ENCODE data around the gene DIDO1. TPM values are rescaled to one million over a fixed set of nuclear protein-coding genes. Genes with fewer than 3 reads are reported as not detected.
A peak's percentile ranks its signal among the peaks of the same experiment; 100 is the strongest.

DIDO1 gene
- total RNA-seq, 2 experiments from 2014 or later, result 100 to 104 TPM

DNA sequence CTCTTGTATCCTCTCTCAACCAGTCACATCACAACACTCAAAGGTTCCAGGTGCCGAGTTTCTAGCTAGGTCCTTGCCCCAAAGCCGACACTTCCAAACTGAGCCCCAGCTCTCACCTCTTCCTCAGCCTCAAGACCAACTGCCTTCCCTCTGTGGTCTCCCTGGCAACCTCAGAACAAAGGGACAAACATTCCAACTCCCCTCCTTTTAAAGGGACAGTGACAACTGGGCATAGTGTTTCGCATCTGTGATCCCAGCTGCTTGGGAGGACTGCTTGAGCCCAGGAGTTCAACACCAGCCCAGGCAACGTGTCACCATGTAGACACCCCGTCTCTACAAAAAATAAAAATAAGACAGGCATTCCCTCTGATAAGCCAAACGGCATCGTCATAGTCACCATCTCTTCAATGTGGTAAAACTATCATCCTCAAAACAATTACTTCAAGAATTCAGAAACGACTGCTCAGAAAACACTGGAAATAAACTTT is 11.3 kb downstream of the DIDO1 start:
- DNase-seq (no peak), ATAC-seq (ENCODE audit: low read depth) (no peak)
- POLR2A ChIA-PET, result interaction anchor here (2.3 to 10.0 kb wide), 3 partner anchors 12 to 39 kb away, joined by 8 to 85 read pairs (median 55); partner anchors contain the start of genes DIDO1 and GID8
- Mint-ChIP-seq H3K9me3 (no peaks in the 10 kb centered on the region), H3K4me3 (peak overlapping the region; percentile 80), H3K36me3 (peaks cover 24% of the 10 kb centered on the region), H3K4me1 (peaks cover 55% of the 10 kb centered on the region), H3K27me3 (no peaks in the 10 kb centered on the region), H3K27ac (peak overlapping the region; percentile 78)

DNA sequence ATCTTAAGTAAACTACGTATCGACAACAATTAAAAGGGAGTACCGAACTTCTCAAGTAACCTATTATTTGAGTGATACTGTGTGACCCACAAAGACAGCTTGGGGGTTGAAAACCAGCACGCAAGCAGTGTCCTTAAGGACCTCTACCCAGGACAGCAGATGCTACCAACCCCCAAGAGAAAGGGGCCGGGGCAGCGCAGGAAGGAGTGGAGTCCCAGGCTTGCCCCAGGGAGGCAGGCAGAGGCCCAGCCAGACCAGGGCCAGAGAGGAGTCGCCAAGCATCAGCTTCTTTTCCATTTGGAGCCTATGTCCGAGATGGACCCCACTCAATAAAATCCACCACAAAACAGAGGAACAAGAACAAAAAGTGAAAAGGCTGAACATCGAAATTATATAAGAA is 11.9 kb downstream of the DIDO1 start:
- POLR2A ChIA-PET, result interaction anchor here (2.3 to 10.0 kb wide), 3 partner anchors 12 to 40 kb away, joined by 8 to 85 read pairs (median 55); partner anchors contain the start of genes DIDO1 and GID8
- H3K27ac Mint-ChIP-seq, result no peak overlapping the region
- peak overlapping the region; percentile 25 for H3K4me3 Mint-ChIP-seq
- no peaks in the 10 kb centered on the region for H3K27me3 Mint-ChIP-seq
- H3K4me1 Mint-ChIP-seq, result peaks cover 52% of the 10 kb centered on the region
- ATAC-seq (ENCODE audit: low read depth) (no peak), DNase-seq (no peak)
- H3K36me3 Mint-ChIP-seq, result peaks cover 28% of the 10 kb centered on the region
- no peaks in the 10 kb centered on the region for H3K9me3 Mint-ChIP-seq

DNA sequence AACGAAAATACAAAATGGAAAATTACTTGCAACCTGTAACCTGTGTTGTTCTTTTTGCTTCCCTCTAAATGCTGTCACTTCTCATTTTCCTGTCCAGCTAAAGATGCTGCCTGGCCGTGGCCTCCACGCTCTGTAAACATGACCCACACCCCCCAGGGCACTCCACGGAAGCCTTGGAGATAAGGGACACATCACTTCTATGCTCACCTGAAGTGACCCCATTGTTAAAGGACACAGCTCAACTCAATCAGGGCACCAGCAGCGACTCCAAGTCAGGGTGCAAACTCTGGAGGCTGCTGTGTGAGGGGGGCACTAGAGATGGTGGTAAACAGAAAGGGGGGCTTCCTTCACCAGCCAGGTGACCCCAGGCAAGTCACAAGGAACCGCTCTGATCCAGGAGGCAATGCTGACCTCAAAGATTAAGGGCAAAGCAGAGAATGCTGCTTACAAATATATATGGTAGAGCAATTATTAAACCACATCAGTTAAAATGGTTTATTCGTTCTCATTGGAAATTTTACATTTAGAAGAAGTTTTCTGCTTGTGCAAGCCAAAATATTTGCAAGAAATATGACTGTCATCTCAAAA is 13.2 kb downstream of the DIDO1 start:
- DNase-seq (no peak), ATAC-seq (ENCODE audit: low read depth) (no peak)
- Mint-ChIP-seq H3K27me3 (no peaks in the 10 kb centered on the region), H3K36me3 (peaks cover 30% of the 10 kb centered on the region), H3K9me3 (no peaks in the 10 kb centered on the region), H3K4me3 (no peak overlapping the region), H3K27ac (no peak overlapping the region), H3K4me1 (peaks cover 40% of the 10 kb centered on the region)
- POLR2A ChIA-PET, result interaction anchor here (1.4 to 10.0 kb wide), 5 partner anchors 10 to 41 kb away, joined by 4 to 85 read pairs (median 8); partner anchors contain the start of genes DIDO1 and GID8

DNA sequence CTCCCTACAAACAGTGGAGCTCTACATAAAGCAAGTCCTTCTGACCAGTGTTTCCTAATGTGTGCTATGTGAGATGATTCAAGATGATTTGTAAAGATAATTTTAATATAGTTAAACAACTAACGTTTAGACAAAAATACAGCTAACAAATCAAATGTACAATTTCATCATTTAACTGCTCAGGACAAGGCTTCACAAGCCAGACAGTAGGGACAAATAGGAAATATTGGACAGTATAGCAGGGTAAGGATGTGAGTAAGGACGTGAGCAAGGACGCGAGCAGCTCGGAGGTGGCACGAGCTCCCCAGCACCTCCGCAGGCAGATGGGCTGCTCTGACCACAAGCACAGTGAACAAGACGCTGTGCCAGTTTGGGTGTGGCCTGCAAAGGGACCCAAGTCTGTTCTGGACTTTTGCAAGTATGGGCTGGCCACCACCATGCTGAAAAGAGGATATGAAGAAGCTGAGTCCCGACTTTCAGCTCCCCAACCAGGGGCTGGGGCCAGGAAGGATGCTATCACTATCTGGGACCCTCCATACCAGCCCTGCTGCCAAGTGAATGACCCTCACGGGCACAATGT is 14.5 kb downstream of the DIDO1 start:
- H3K36me3 Mint-ChIP-seq, result peaks cover 33% of the 10 kb centered on the region
- POLR2A ChIA-PET, result interaction anchor here (0.6 to 8.4 kb wide), 5 partner anchors 9 to 50 kb away, joined by 3 to 55 read pairs (median 5); partner anchors contain the start of genes DIDO1 and GID8
- no peaks in the 10 kb centered on the region for H3K27me3 Mint-ChIP-seq
- ATAC-seq (ENCODE audit: low read depth) (no peak), DNase-seq (no peak)
- H3K9me3 Mint-ChIP-seq, result no peaks in the 10 kb centered on the region
- H3K4me3 Mint-ChIP-seq, result no peak overlapping the region
- peaks cover 36% of the 10 kb centered on the region for H3K4me1 Mint-ChIP-seq
- H3K27ac Mint-ChIP-seq, result no peak overlapping the region

DNA sequence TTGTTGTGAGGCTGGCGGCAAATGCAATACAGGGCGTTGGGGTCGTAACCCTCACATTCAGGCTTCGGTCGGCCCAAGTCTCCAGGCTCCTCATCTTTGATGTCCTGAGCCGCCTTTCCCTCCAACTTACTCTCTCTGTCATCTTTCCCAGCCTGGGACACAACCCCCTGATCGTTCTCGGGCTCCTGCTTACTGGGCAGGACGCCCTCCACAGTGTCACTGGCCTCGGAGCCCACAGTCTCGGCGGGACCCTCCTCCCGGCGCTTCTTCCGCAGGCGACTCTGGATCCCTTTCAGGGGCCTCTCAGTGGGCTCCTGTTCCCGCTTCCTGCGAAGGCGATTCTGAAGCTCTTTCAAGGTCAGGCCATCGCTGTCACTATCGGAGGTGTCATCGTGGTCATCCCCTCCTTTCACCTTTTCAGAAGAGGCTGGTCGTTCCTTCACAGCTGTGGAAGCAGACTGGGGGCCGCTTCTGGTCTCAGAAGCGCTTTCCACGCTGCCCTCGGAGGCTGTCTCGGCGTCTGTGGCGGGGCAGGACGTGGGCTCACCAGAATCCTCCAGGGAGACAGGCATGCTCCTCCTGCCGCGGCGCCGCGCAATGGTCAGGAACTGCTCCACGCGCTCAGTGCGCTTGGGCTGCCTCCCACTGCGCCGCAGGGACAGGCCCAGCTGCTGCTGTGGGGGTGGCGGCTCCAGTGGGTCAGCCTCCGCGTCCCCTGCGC is 15.4 kb downstream of the DIDO1 start:
- DNase-seq (no peak), ATAC-seq (ENCODE audit: low read depth) (no peak)
- H3K36me3 Mint-ChIP-seq, result peaks cover 38% of the 10 kb centered on the region
- H3K4me1 Mint-ChIP-seq, result peaks cover 31% of the 10 kb centered on the region
- POLR2A ChIA-PET, result interaction anchor here (1.3 kb wide), 1 partner anchor 27 kb away, joined by 3 read pairs; the partner anchor contains the start of gene GID8
- H3K27ac Mint-ChIP-seq, result no peak overlapping the region
- no peaks in the 10 kb centered on the region for H3K9me3 Mint-ChIP-seq
- H3K27me3 Mint-ChIP-seq, result no peaks in the 10 kb centered on the region
- H3K4me3 Mint-ChIP-seq, result no peak overlapping the region

DNA sequence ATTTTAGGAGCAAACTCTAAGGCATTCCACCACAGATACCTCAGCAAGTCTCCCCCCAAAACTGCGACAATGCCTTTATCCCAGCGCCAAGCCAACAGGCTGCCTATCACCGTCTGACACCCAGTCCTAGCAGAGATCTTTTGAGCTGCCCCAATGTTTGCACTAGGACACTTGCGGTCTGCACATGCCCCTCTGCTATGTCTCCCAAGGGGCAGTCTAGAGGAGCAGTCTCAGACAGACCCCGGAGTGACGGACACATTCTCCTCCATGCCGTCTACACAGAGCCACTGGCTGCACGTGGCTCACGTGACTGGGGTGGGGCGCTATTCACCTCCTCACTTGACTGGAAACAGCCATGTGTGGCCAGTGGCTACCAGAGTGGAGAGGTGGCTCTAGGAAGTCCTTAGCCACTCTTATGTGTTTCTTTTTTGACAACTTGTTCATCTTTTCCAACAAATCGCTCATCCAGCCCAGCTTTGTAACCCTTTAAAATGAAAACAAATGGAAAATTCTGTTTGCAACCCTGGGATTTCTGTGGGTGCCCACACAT is 16.0 kb downstream of the DIDO1 start:
- Mint-ChIP-seq H3K27me3 (no peaks in the 10 kb centered on the region), H3K36me3 (peaks cover 43% of the 10 kb centered on the region), H3K4me1 (peaks cover 29% of the 10 kb centered on the region), H3K4me3 (no peak overlapping the region), H3K27ac (no peak overlapping the region), H3K9me3 (no peaks in the 10 kb centered on the region)
- ATAC-seq (ENCODE audit: low read depth), result no peak
- DNase-seq, result no peak
- POLR2A ChIA-PET, result no interaction called here

DNA sequence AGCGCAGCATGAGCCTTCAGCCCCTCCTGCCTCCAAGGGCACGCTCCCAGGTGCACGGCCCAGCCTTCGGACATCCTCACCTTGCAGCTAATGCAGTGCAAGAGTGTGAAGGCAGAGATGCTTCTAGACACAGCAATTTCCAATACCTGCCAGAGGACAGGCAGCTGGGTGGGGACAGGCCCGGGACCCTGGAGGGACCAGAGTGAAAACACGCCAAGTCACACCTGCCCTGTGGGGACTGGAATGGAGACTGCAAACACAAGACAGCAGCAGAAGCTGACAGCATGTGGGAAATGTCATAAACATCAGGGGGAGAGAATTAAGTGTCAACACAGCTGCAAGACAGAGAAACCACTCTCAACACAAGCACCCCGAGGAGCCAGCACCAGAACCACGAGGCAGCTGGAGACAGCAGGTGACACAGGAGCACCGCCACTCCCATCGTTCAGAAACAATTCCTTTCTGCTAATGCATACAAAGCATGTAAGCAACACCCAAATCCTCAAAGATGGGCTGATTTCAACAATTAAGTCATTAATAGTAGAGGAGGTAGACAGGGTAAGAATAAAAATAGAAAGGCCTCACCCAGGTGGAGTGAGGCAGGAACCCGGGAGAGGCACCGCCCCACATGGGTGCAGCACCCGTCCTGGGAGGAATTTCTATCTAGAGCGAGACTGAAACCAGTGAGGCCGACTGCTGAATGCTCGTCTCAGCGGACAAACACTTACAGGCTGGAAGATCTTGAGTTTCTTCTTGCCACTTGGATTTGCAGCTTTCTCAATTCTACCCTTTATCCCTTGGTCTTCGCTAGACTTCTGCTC is 17.1 kb downstream of the DIDO1 start:
- POLR2A ChIA-PET, result interaction anchor here (2.5 kb wide), 1 partner anchor 17 kb away, joined by 17 read pairs; the partner anchor contains the start of gene DIDO1
- Mint-ChIP-seq H3K27ac (no peak overlapping the region), H3K36me3 (peaks cover 46% of the 10 kb centered on the region), H3K4me1 (peaks cover 25% of the 10 kb centered on the region), H3K27me3 (no peaks in the 10 kb centered on the region), H3K4me3 (no peak overlapping the region), H3K9me3 (no peaks in the 10 kb centered on the region)
- DNase-seq, result no peak
- ATAC-seq (ENCODE audit: low read depth), result no peak

DNA sequence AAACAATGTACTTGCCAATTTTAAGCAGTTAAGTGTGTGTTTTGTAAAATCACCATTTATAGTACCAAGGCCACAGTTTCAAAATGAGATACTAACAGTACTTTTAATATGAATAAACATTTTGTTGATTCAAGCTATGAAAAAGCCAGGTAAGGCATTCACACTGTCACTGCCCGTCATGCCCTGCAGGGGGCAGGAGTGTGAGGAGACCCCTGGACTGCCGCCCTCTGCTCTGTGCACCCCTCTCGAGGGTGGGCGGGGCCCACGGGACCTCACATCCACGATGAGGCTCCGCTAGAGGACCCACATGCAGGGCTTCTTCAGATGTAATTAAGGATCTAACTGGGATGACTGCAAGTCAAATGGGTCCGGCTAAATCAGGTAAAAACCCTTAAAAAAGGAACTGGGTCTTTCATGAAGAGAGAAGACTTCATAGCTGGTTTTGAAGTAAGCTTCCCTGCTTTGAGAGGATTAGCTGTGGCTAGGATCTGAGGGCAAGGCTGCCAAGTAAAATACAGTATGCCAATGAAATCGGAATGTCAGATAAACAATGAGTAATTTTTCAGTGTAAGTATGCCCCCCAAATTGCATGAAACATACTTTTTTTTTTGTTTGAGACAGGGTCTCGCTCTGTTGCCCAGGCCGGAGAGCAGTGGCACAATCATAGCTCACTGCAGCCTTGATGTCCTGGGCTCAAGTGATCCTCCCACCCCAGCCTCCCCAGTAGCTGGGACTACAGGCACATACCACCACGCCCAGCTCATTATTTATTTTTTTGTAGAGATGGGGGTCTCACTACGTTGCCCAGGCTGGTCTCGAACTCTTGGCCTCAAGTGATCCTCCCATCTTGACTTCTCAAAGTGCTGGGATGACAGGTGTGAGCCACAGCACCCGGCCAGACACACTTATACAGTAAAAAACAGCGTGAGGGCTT is 18.7 kb downstream of the DIDO1 start:
- POLR2A ChIA-PET, result interaction anchor here (0.6 to 2.5 kb wide), 5 partner anchors 11 to 69 kb away, joined by 3 to 17 read pairs (median 5); partner anchors contain the start of gene DIDO1
- no peak for DNase-seq
- peaks cover 43% of the 10 kb centered on the region for H3K36me3 Mint-ChIP-seq

DNA sequence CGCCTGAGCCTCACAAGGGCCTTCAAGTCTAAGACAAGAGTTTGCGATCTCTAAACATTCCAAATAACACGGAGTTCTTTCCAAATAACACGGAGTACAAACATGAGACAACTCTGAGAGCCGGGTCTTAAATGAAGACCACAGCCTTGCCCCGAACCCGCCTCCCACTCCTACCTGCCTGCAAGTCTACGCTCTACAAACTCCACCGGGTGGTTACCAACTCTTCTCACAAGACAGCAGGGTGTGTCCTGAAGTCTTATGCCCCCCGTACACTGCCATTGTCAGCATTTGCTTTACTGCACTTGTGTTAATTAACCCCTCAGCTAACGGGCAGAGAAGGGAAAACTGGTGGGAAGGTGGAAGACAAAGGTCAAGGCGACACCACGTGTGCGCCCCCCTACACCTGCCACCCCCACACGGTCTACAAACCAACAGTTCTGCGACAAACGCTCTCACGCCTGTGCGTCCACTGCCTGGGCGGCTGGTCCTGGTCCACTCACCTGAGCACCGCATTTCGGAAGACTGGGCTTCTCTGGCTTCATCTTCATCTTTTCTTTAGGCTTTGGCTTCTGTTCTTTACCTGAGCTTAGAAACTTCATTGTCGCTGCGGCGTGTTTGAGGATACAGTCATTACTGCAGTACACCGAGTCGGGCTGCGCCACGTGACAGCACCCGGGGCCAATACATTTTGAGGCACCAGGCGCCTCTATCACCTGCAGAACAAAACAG is 19.5 kb downstream of the DIDO1 start:
- POLR2A ChIA-PET, result interaction anchor here (0.6 to 2.5 kb wide), 4 partner anchors 12 to 70 kb away, joined by 3 to 17 read pairs (median 8); partner anchors contain the start of gene DIDO1
- peaks cover 24% of the 10 kb centered on the region for H3K4me1 Mint-ChIP-seq
- no peak for ATAC-seq (ENCODE audit: low read depth)
- no peaks in the 10 kb centered on the region for H3K9me3 Mint-ChIP-seq
- DNase-seq, result no peak
- no peak overlapping the region for H3K27ac Mint-ChIP-seq
- peaks cover 43% of the 10 kb centered on the region for H3K36me3 Mint-ChIP-seq
- no peak overlapping the region for H3K4me3 Mint-ChIP-seq
- H3K27me3 Mint-ChIP-seq, result no peaks in the 10 kb centered on the region

More for the DNA sequence above, 18.7 kb downstream of the DIDO1 start:
- peaks cover 22% of the 10 kb centered on the region for H3K4me1 Mint-ChIP-seq
- peak; percentile 53 for ATAC-seq (ENCODE audit: low read depth)
- H3K4me3 Mint-ChIP-seq, result no peak overlapping the region
- no peaks in the 10 kb centered on the region for H3K27me3 Mint-ChIP-seq
- peak overlapping the region; percentile 42 for H3K27ac Mint-ChIP-seq
- H3K9me3 Mint-ChIP-seq, result no peaks in the 10 kb centered on the region

DNA sequence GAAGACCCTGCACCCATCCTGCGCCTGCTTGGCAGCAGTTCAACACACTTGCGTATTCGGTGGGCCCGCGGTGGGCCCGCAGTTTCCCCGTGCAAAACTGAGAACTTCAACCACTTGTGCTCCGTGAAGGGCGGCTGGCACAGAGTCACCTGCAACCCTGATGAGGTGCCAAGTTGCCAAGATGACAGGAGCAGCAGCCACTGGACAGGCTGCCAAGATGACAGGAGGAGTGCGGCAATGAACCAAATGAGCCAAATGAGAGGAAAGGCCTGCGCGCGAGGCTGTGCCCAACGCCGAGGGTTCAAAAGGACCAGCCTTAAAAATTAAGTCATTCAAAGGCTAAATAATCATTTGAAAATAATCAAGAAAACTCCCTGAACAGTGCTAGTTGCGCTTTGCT is 20.1 kb downstream of the DIDO1 start:
- Mint-ChIP-seq H3K36me3 (peaks cover 40% of the 10 kb centered on the region), H3K27ac (no peak overlapping the region), H3K4me1 (peaks cover 28% of the 10 kb centered on the region), H3K4me3 (no peak overlapping the region), H3K27me3 (no peaks in the 10 kb centered on the region), H3K9me3 (no peaks in the 10 kb centered on the region)
- POLR2A ChIA-PET, result no interaction called here
- no peak for ATAC-seq (ENCODE audit: low read depth)
- DNase-seq, result no peak

DNA sequence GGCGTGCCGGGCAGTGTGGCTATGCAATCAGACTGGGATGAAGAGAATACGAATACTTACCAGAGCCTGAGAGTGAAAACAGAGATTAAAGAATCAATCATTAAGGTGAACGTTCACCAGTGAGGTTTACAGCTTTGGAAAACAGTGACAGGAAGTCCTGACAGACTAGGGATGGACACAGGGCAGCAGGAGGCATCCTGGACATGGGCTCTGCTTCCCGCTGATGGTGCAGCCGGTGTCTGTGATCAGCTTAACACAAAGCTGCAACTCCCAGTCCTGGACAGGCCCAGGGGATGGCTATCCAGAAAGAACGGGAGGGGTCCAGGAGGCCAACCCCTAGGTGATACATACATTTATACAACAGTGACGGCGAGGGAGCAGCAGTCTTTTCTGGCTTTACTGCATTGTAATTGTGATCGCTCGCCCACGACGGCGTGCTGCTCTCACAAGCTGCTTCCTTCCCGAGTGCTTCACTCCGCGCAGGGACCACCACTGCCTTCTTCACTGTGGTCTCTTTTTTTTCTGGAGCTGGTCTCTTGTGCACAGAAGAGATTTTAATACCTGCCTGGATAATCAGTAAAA is 20.7 kb downstream of the DIDO1 start:
- POLR2A ChIA-PET, result no interaction called here
- peaks cover 36% of the 10 kb centered on the region for H3K36me3 Mint-ChIP-seq
- H3K4me3 Mint-ChIP-seq, result no peak overlapping the region
- no peaks in the 10 kb centered on the region for H3K27me3 Mint-ChIP-seq
- H3K9me3 Mint-ChIP-seq, result no peaks in the 10 kb centered on the region
- ATAC-seq (ENCODE audit: low read depth) (no peak), DNase-seq (no peak)
- peak overlapping the region; percentile 46 for H3K27ac Mint-ChIP-seq
- H3K4me1 Mint-ChIP-seq, result peaks cover 29% of the 10 kb centered on the region

Data from activated naive CD8-positive, alpha-beta T cell treated with anti-CD3 and anti-CD28 coated beads, Interleukin-2, amount 10 ng/mL, durations not matched to agents 7 days and 5 days (primary cell).